NCI-H345 treated with DMSO at 0.1 percent for 48 hours (cell line): ENCODE measurements around the gene MIEF1.
"Not testable (repeated sequence)": the region's sequence is repeated elsewhere in the genome, so short reads cannot be mapped to it uniquely, and the experiment has no call there.

Experiments used
- DNase-seq: peaks from one replicate; lab custom pipeline; 2025; ENCODE audit not compliant: unreplicated experiment; lab: John Stamatoyannopoulos, UW

MIEF1 gene

GRCh38 chr22:39489094-39490068 lies 12.7 kb upstream of the MIEF1 start:
- DNase-seq = no peak

GRCh38 chr22:39490135-39490798 lies 11.8 kb upstream of the MIEF1 start:
- DNase-seq = peak; percentile 19

GRCh38 chr22:39490966-39491680 lies 11.0 kb upstream of the MIEF1 start:
- no peak for DNase-seq

- DNase-seq = no peak
Measured at GRCh38 chr22:39491696-39492095, 10.4 kb upstream of the MIEF1 start.

- DNase-seq = no peak
Measured at GRCh38 chr22:39492186-39492585, 9.9 kb upstream of the MIEF1 start.

GRCh38 chr22:39493759-39494158 lies 8.3 kb upstream of the MIEF1 start:
- no peak for DNase-seq

GRCh38 chr22:39494471-39495120 lies 7.5 kb upstream of the MIEF1 start:
- no peak for DNase-seq

GRCh38 chr22:39496131-39496838 lies 5.8 kb upstream of the MIEF1 start:
- no peak for DNase-seq

- DNase-seq = no peak
Measured at GRCh38 chr22:39497429-39497828, 4.7 kb upstream of the MIEF1 start.

- DNase-seq = peak; percentile 15
Measured at GRCh38 chr22:39498368-39498767, 3.7 kb upstream of the MIEF1 start.

- no peak for DNase-seq
Measured at GRCh38 chr22:39498802-39499201, 3.3 kb upstream of the MIEF1 start.

GRCh38 chr22:39500101-39500500 lies 2.0 kb upstream of the MIEF1 start:
- DNase-seq = no peak

GRCh38 chr22:39501644-39502108 lies 414 bp upstream of the MIEF1 start:
- DNase-seq = no peak

GRCh38 chr22:39502789-39503409 lies 809 bp downstream of the MIEF1 start:
- DNase-seq = no peak

- DNase-seq = no peak
Measured at GRCh38 chr22:39503630-39504029, 1.5 kb downstream of the MIEF1 start.

- DNase-seq = no peak
Measured at GRCh38 chr22:39504071-39504470, 2.0 kb downstream of the MIEF1 start.

- DNase-seq = not testable (repeated sequence)
Measured at GRCh38 chr22:39507021-39507420, 4.9 kb downstream of the MIEF1 start.

GRCh38 chr22:39508393-39508792 lies 6.3 kb downstream of the MIEF1 start:
- no peak for DNase-seq

GRCh38 chr22:39510529-39511149 lies 8.5 kb downstream of the MIEF1 start:
- no peak for DNase-seq
